Brain microvascular endothelial cell (primary cell): ENCODE measurements around the gene NTM.
A peak's percentile ranks its signal among the peaks of the same experiment; 100 is the strongest.
"Not testable (repeated sequence)": the region's sequence is repeated elsewhere in the genome, so short reads cannot be mapped to it uniquely, and the experiment has no call there.

ENCODE experiments used
- DNase-seq: peaks from one replicate; pipeline ENCODE4 v3.0.0-alpha.2; 2020
- H3K27ac ChIP-seq: fragments of 250-450 bp; sonication (Bioruptor Pico); 2 replicates; pipeline ENCODE4 v1.5.1; 2020; ENCODE audit warnings: mild to moderate bottlenecking, moderate library complexity
- H3K27me3 ChIP-seq: fragments of 250-450 bp; sonication (Bioruptor Pico); replicated peaks from 2 replicates; pipeline ENCODE4 v1.5.1; 2020; ENCODE audit warnings: mild to moderate bottlenecking
- H3K36me3 ChIP-seq: fragments of 250-450 bp; sonication (Bioruptor Pico); replicated peaks from 2 replicates; pipeline ENCODE4 v1.5.1; 2020; ENCODE audit warnings: mild to moderate bottlenecking
- H3K4me3 ChIP-seq: 2 replicates; pipeline ENCODE4 v1.5.1; 2011; ENCODE audit warnings: low read depth, mild to moderate bottlenecking, control low read depth, low read length, moderate library complexity
- in situ Hi-C: cut with HindIII; loops from 2 replicates; pipeline ENCODE4 v1.10.0; 2017; ENCODE audit warnings: low sequenced_read_pairs, low pct_ligation_motif_present
- TF ChIP-seq, protein P1 (sequence below): IDR thresholded peaks from 2 replicates; pipeline ENCODE4 v1.5.1; 2011; ENCODE audit warnings: low read depth, mild to moderate bottlenecking, moderate library complexity, low read length, control low read depth, inconsistent platforms; ENCODE audit errors: missing control alignments

Gene NTM

DNA sequence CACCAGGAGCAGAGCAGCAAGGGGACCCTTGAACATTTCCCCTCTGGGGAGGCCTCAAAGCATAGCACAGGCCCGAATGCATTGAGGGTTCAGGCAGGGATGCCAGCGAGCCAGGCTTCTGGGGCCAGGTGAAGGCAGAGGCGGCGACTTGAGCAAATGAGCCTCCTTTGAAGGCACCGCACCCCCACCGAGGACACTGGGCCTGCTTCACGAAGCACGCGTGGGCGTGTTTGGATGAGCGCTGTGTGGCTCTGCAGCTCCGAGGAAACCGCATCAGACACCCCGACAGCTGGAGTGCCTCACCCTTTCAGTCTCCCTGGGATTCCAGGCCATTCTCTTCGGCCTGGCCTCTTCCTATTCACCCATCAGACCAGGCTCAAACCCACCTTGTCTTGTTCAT is 301.8 kb downstream of the NTM start:
- no peaks in the 10 kb centered on the region for H3K36me3 ChIP-seq
- in situ Hi-C loops: loop anchor here (25.0 kb wide), 1 partner anchor 610 kb away; no protein-coding TSS in a partner anchor
- H3K4me3 ChIP-seq: no peak overlapping the region
- no peak overlapping the region for H3K27ac ChIP-seq
- TF ChIP-seq, protein P1, sequence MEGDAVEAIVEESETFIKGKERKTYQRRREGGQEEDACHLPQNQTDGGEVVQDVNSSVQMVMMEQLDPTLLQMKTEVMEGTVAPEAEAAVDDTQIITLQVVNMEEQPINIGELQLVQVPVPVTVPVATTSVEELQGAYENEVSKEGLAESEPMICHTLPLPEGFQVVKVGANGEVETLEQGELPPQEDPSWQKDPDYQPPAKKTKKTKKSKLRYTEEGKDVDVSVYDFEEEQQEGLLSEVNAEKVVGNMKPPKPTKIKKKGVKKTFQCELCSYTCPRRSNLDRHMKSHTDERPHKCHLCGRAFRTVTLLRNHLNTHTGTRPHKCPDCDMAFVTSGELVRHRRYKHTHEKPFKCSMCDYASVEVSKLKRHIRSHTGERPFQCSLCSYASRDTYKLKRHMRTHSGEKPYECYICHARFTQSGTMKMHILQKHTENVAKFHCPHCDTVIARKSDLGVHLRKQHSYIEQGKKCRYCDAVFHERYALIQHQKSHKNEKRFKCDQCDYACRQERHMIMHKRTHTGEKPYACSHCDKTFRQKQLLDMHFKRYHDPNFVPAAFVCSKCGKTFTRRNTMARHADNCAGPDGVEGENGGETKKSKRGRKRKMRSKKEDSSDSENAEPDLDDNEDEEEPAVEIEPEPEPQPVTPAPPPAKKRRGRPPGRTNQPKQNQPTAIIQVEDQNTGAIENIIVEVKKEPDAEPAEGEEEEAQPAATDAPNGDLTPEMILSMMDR: no peak
- DNase-seq: no peak
- no peaks in the 10 kb centered on the region for H3K27me3 ChIP-seq

DNA sequence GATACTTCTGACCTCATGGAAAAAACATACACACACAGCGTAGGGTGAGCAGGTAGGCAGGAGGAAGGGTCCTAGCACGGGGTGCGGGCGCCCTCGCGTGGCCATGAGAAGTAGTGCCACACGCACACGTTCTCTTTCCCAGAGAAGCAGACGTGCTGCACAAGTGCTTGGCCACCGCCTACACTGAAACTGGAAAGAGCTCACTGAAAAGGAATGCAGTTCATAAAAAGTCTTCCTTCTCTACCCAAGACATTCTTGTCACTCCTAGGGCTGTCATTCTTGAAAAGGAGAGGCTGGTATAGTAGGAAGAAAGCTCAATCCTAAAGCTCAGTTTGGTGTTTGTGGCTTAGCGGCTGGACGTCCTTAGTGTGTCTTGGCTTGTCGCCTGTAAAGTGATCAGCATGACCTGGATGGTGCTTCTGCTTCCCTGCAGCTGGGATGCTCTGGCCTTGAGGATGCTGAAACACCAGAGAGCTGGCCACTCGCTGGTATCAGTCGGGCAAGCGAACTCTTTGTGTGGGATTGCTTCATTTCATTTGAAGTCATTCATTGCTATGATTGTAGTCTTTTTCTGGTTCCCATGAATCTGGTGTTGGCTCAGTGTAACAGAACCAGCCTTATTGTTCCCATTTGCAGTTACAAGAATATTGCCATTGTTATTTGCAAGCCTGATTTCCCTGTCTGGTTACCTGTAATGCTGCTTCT is 303.8 kb downstream of the NTM start:
- no peaks in the 10 kb centered on the region for H3K27me3 ChIP-seq
- no peak overlapping the region for H3K4me3 ChIP-seq
- no peak overlapping the region for H3K27ac ChIP-seq
- in situ Hi-C loops: loop anchor here (25.0 kb wide), 1 partner anchor 612 kb away; no protein-coding TSS in a partner anchor
- TF ChIP-seq, protein P1: peak; percentile 99
- peak; percentile 86 for DNase-seq
- H3K36me3 ChIP-seq: no peaks in the 10 kb centered on the region

DNA sequence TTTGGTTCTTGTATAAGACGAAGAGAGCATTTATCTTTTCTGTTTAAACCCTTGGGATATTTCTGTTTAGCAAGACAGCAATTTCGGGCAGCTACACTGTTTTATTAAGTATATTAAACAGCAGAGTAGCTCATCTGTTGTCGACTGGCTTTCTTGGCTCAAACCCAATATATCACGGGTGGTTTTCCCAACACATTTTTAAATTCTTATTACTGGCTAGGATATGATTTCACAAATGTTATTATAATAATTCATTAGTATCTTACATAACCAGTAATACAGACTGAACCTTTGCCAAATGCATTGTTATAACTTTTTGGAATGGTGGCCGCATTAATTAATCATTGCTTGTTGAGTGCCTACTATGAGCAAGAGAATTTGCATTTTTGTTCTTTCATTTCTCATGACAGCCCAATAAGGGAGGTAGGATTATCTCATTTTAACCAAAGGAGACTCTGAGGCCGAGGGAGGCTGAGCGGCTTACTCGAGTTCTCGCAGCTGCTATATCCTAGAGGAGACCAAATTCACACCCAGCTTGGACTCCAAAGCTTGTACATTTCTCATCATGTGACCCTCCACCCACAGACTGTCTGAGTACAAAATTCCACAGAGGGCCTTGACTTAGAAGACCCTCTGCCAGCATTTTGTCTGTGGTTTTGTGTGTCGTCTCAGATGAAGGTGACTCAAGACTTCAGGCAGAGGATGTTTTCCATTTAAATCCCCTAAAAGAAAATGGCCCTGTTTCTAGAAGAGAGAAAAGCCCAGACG is 304.9 kb downstream of the NTM start:
- TF ChIP-seq, protein P1: no peak
- DNase-seq: peak; percentile 47
- H3K27ac ChIP-seq: no peak overlapping the region
- H3K36me3 ChIP-seq: no peaks in the 10 kb centered on the region
- in situ Hi-C loops: no loop called here
- no peak overlapping the region for H3K4me3 ChIP-seq
- no peaks in the 10 kb centered on the region for H3K27me3 ChIP-seq

DNA sequence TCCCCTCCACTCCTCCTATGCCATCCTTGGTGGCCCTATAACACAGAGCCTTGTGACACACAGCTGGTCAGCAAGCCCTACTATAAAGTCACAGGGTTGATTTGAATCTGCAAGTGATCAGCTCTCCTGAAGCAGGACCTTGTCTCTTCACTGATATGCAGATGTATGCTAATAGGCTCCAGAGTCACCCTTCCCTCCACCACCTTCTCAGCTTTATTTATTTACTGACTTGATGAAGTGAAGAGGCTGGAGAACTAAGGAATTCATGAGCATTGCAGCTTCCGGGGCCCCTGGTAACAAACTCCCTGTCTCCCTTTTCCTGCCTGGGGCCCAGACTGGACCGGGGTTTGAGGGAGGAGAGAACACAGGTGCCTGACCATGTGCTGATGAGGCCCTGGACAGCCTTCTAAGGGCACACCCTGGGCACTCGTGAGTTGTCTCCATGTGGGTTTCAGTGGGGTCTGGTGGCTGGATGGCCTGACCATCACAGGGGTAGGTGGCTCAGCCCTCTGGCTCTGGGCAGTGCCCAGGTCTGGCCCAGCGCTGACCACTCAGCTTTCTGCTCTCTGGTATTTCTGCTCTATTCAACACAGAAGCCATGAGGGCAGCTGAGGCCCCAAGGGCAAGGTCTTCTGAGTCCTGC is 307.5 kb downstream of the NTM start:
- no peak overlapping the region for H3K4me3 ChIP-seq
- no peak overlapping the region for H3K27ac ChIP-seq
- H3K36me3 ChIP-seq: no peaks in the 10 kb centered on the region
- in situ Hi-C loops: no loop called here
- H3K27me3 ChIP-seq: no peaks in the 10 kb centered on the region
- DNase-seq: no peak
- TF ChIP-seq, protein P1: no peak

DNA sequence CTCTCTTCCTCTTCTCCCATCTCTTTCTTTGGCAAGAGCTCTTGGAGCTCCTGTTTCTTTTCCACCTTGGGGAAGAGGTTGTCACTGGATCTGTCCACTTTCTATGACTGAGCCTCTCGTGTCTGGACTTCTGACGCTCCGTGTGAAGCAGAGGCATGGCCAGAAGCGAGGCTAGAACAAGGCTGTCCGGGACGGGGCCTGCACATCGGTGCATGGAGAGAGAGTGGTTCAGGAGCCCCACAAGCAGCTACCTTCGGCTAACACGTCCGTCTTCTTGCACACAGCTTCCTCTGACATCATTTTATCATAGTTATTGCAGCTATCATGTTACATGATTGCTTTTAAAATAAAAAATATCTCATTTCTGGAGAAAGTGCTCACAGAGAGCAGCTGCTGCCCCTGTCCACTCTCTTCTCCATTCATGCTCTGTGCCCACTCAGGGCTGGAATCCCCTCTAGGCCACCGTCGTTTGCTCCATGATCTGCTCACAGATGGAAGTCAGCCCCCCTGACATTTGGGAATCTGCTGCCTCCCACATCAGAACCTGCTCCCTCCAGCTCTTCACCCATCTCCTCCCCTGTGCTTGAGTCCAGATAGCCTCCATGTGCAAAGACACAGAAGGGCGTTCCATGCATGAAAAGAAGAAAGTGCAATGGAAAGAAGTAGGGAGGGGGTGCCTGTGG is 308.4 kb downstream of the NTM start:
- H3K36me3 ChIP-seq: no peaks in the 10 kb centered on the region
- H3K4me3 ChIP-seq: no peak overlapping the region
- TF ChIP-seq, protein P1: no peak
- no peak for DNase-seq
- H3K27ac ChIP-seq: no peak overlapping the region
- H3K27me3 ChIP-seq: peaks cover under 1% of the 10 kb centered on the region
- in situ Hi-C loops: no loop called here

DNA sequence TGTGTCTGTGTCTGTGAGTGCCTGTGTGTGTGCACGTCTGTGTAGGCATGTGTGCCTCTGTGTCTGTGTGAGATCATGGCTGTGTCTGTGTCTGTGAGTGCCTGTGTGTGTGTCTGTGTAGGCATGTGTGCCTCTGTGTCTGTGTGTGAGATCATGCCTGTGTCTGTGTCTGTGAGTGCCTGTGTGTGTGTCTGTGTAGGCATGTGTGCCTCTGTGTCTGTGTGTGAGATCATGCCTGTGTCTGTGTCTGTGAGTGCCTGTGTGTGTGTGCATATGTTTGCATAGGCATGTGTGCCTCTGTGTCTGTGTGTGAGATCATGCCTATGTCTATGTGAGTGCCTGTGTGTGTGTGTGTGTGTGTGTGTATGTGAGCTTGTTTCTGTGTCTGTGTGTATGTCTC is 310.0 kb downstream of the NTM start:
- DNase-seq, H3K4me3 ChIP-seq, H3K27me3 ChIP-seq, H3K36me3 ChIP-seq, in situ Hi-C loops, H3K27ac ChIP-seq: not testable (repeated sequence)
